IPS-20b (cell line): ENCODE measurements around the gene ZBTB14.

Source experiments
- H3K27ac ChIP-seq: one replicate; pipeline ENCODE4 v1.5.1; 2013; ENCODE audit warnings: low read length
- H3K27me3 ChIP-seq: 2 replicates; pipeline ENCODE4 v1.6.1; 2013; ENCODE audit warnings: mild to moderate bottlenecking, low read length, inconsistent platforms; ENCODE audit not compliant: insufficient read depth
- H3K36me3 ChIP-seq: 2 replicates; pipeline ENCODE4 v1.6.1; 2013; ENCODE audit warnings: low read depth, mild to moderate bottlenecking, inconsistent platforms, low read length, moderate library complexity; ENCODE audit not compliant: insufficient read depth
- H3K4me1 ChIP-seq: 2 replicates; pipeline ENCODE4 v1.6.1; 2013; ENCODE audit warnings: mild to moderate bottlenecking, control low read depth, inconsistent platforms, low read length, moderate library complexity; ENCODE audit not compliant: insufficient read depth
- H3K4me3 ChIP-seq: 2 replicates; pipeline ENCODE4 v1.5.1; 2013; ENCODE audit warnings: mild to moderate bottlenecking, low read length, inconsistent platforms
- H3K9ac ChIP-seq: 2 replicates; pipeline ENCODE4 v1.6.1; 2013; ENCODE audit warnings: low read depth, mild to moderate bottlenecking, inconsistent platforms, low read length, moderate library complexity
- H3K9me3 ChIP-seq: 2 replicates; pipeline ENCODE4 v1.6.1; 2013; ENCODE audit warnings: mild to moderate bottlenecking, low read depth, low read length, inconsistent platforms; ENCODE audit not compliant: insufficient read depth

The ZBTB14 gene, protein sequence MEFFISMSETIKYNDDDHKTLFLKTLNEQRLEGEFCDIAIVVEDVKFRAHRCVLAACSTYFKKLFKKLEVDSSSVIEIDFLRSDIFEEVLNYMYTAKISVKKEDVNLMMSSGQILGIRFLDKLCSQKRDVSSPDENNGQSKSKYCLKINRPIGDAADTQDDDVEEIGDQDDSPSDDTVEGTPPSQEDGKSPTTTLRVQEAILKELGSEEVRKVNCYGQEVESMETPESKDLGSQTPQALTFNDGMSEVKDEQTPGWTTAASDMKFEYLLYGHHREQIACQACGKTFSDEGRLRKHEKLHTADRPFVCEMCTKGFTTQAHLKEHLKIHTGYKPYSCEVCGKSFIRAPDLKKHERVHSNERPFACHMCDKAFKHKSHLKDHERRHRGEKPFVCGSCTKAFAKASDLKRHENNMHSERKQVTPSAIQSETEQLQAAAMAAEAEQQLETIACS

DNA sequence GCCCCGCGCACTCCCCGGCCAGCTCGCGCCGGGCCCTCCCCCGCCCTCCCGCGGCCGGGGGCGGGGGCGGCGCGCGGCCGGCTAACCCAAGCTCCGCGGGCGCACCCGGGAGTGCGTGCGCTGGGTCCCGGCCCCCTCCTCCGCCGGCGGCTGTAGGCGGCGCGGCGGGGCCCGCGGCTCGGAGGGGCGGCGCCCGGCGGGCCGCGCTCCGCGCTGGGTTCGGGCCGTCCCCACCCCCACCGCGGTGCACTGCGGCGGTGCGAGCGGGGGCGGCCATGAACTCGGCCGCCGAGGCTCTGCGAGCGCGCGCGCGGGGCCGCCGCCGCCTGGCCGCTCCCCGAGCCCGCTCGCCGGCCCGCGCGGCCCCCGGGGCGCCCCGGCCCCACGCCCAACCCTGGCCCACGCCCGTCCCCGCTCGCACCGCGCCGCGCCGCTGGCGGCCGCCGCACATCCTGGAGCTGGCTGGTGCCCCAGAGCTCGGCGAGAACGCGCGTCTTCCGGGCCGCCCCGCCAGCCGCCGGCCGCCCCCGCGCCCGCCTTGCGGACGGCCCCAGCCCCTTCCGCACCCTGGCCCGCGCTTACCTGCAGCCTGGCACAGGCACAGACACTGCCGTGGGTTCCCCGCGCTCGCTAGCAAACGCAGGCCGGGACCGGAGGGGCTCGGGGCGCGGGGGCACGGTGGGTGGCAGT lies at the start of gene ZBTB14:
Gene ZBTB14, minus strand, starts transcription at position 496 of the 690 bp plus-strand sequence. CDS start 2,480 bp downstream, outside the sequence.
- no peaks in the 10 kb centered on the region for H3K9me3 ChIP-seq
- H3K9ac ChIP-seq: peak within 1 kb of the TSS; percentile 95
- H3K27me3 ChIP-seq: peaks cover 18% of the 10 kb centered on the region
- H3K27ac ChIP-seq: peak within 1 kb of the TSS; percentile 97
- peaks cover 5% of the 10 kb centered on the region; the same call in 1 of the 2 replicates for H3K4me1 ChIP-seq
- H3K36me3 ChIP-seq: peaks cover 16% of the 10 kb centered on the region
- peak within 1 kb of the TSS; percentile 94 for H3K4me3 ChIP-seq

DNA sequence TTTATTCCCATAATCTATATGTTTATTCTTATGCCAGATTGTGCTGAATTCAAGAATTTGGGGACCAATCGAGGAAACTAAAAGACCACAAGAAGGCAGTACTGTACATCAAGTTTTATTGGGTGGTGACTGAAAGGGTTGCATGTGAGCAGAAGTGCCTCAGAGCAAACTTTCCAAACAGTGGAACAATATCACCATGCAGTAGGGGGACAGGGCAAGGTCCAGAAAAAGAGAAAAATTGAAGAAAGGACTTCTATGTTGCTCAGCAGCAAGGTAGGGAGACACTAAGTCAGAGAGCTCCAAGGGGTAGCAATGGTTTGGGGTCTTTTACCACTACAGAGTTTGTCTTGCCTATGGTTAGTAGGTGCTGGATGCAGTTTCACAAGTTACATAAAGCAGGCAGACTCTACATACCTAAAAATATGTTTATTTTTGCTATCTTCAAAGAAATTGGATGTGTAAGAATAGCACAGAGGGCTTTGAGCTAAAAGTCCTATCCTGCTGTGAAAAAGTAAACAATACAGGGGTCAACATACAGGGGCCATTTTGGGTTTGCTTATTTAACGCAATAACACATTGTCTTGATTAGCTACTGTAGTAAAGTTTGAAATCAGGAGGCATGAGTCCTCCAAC lies 43.8 kb upstream of the ZBTB14 start:
- no peak overlapping the region for H3K4me3 ChIP-seq
- H3K36me3 ChIP-seq: no peaks in the 10 kb centered on the region
- H3K27ac ChIP-seq: no peak overlapping the region
- H3K9ac ChIP-seq: no peak overlapping the region
- H3K4me1 ChIP-seq: peaks cover 7% of the 10 kb centered on the region; the same call in 1 of the 2 replicates
- H3K9me3 ChIP-seq: no peaks in the 10 kb centered on the region
- no peaks in the 10 kb centered on the region for H3K27me3 ChIP-seq

DNA sequence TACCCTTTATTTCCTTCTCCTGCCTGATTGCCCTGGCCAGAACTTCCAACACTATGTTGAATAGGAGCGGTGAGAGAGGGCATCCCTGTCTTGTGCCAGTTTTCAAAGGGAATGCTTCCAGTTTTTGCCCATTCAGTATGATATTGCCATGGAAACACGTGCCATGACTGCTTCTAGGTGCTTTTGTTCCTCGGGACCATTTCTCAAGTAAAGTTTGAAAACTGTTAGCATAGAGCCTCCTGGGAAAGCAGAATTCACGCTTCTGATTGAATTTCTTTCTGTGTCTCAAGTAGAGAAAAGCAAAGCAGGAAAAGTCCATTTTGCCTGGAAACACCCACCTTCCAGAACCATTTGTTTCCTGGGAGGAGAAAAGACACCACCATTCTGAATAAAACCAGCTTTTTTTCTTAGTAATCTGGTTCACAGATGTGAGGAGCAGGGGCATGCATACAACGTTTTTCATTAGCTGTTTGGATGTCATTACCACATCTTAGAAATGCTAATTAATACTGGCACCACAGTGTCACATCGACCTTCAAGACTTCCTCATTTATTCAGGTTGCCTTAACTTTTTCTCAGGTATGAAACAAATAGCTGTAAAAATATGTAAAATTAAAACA lies 39.0 kb upstream of the ZBTB14 start:
- H3K27ac ChIP-seq: no peak overlapping the region
- H3K9ac ChIP-seq: no peak overlapping the region
- no peaks in the 10 kb centered on the region for H3K36me3 ChIP-seq
- peaks cover 7% of the 10 kb centered on the region; the same call in 1 of the 2 replicates for H3K4me1 ChIP-seq
- H3K27me3 ChIP-seq: no peaks in the 10 kb centered on the region
- H3K4me3 ChIP-seq: no peak overlapping the region
- no peaks in the 10 kb centered on the region for H3K9me3 ChIP-seq

DNA sequence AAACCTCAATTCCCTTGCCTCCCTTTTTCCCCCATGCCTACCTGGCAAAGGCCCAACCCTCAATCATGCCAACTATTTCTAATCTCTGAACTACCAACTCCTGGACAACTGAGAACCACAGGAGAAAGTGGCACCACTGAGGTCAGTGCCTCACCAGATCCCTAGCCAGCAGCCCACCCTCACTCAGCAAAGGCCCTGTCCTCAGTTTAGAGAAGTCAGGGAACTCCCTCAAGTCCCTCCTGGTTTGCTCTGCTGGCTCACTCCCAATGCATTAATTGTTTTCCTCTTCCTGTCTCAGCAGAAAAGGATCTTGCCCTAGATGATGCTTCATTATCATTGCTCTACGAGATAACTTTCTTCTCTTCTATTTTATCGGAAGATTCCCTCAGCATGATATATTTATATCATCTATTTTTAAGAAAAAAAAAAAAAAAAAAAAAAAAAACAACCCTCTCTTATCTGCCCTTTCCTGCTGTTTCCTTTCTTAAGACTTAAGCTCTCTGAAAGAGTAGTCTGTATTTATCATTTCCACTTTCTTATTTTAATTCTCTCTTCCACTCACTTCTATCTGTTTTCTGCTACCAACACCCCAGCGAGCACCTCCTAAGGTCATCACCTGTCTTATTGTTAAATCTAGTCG lies 22.7 kb upstream of the ZBTB14 start:
- no peaks in the 10 kb centered on the region for H3K27me3 ChIP-seq
- no peak overlapping the region for H3K9ac ChIP-seq
- no peaks in the 10 kb centered on the region for H3K9me3 ChIP-seq
- no peak overlapping the region for H3K4me3 ChIP-seq
- no peaks in the 10 kb centered on the region for H3K4me1 ChIP-seq
- H3K27ac ChIP-seq: no peak overlapping the region
- no peaks in the 10 kb centered on the region for H3K36me3 ChIP-seq

DNA sequence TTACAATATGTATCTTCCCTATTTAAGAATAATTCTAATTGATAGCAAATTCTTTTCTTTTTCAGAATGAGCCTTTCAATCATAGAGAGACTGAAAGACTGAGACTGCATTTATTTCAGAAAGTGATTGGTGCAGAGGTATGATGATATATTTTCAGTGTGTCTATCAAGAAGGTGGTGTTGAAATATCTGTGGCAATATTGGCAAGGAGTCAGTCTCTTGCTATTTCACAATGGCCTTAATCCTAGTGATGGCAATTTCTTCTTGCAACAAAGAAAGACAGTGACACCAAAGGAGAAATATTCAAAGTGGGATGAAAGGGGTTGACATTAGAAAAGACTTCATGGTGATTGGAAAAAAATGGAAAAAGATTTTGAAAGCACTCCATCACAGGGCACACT lies 21.7 kb upstream of the ZBTB14 start:
- Histone ChIP-seq H3K27ac (no peak overlapping the region), H3K27me3 (no peaks in the 10 kb centered on the region), H3K9me3 (no peaks in the 10 kb centered on the region), H3K36me3 (no peaks in the 10 kb centered on the region), H3K4me3 (no peak overlapping the region), H3K9ac (no peak overlapping the region), H3K4me1 (no peaks in the 10 kb centered on the region)

DNA sequence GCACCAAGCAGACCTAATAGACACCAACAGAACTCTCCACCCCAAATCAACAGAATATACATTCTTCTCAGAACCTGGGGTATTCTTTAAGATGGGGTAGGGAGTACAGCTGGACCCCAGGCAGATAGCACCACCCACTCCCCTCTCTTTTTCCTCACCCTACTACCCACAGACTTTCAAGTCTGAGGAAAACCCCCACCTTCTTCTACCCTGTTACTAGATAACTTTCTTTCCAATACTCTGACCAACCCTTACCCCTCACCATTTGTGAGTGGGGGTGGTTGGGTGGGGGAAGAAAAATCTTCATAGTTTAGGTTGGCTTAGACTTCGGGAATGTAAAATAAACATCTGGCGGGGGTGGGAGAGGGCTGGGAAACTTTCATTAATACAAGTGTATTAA lies 20.3 kb upstream of the ZBTB14 start:
- Histone ChIP-seq H3K27ac (no peak overlapping the region), H3K36me3 (no peaks in the 10 kb centered on the region), H3K27me3 (no peaks in the 10 kb centered on the region), H3K9me3 (no peaks in the 10 kb centered on the region), H3K4me3 (no peak overlapping the region), H3K4me1 (no peaks in the 10 kb centered on the region), H3K9ac (no peak overlapping the region)

DNA sequence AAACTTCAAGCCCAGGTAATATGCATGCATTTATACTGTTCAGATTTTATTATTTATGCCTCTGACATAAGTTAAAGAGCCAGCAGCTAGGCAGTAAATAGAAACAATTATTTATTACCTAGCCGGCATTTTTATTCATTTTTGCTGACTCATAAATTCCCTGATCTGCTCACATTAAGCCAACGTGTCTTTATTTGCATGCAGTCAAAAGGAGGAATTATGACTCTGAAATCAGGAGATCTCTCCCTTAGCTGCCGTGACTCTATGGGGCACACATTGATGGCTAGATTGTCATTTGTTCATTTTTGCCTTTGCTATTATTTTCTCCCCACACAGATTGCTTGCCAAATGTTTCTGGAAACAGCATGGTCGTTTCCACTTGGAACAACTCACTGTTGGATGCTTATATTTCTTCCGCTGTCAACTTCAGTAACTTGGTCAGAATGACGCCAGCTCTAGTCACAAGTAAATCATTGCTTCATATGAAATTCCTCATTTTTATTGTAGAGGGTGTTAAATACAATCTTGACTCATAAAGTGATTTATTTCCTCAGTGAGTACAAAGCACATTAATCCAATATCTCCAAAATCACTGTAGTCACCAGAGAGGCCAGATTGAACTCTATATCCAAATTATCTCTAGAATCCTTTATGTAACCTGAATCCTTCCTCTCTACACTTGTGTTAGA lies 15.9 kb upstream of the ZBTB14 start:
- H3K4me3 ChIP-seq: no peak overlapping the region
- no peaks in the 10 kb centered on the region; the same call in 1 of the 2 replicates for H3K9me3 ChIP-seq

DNA sequence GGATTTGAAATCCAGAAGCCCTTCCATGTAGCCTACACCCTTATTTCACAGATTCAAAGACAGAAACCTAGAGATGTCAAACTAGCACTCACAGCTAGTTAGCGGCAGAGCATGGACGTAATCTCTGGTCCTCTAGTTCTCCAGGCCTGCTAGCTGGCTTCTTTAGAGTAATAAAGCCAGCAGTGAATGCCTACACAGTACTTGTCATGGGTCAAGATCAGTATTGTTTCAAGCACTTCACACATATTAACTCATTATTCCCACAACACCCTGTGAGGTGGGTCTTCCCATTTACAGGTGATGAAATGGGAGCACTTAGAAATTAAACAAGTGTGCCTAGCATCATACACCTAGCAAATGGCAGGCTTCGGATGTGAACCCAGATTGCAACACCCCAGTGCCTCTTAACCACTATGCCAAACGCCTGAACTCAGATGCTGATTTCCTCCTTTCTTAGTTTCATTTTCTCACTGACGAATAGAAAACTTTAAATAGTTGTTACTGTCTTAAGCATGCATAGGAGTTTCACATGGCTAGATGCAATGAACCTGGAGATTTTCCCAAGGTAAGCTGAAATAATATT lies 14.5 kb upstream of the ZBTB14 start:
- Histone ChIP-seq H3K9ac (no peak overlapping the region), H3K27ac (no peak overlapping the region), H3K36me3 (no peaks in the 10 kb centered on the region), H3K4me1 (no peaks in the 10 kb centered on the region), H3K4me3 (no peak overlapping the region), H3K9me3 (no peaks in the 10 kb centered on the region; the same call in 1 of the 2 replicates), H3K27me3 (no peaks in the 10 kb centered on the region)

More for the DNA sequence above, 15.9 kb upstream of the ZBTB14 start:
- Histone ChIP-seq H3K36me3 (no peaks in the 10 kb centered on the region), H3K9ac (no peak overlapping the region), H3K4me1 (no peaks in the 10 kb centered on the region), H3K27ac (no peak overlapping the region), H3K27me3 (no peaks in the 10 kb centered on the region)

DNA sequence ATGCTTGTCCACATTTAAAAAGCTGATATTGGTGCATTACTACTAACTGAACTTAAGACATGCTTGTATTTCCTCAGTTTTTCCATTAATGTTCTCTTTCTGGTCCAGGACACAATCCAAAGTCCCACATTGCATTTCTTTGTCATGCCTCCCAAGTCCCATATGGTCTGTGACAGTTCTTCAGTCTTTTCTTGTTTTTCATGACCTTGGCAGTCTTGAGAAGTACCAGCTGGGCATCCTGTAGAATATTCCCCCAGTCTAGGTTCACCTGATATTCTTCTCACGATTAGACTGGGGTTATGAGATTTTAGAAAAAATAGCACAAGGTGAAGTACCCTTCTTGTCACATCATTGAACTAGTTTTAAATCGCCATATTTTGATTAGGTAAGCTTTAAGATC lies 10.3 kb upstream of the ZBTB14 start:
- Histone ChIP-seq H3K27ac (no peak overlapping the region), H3K9ac (no peak overlapping the region), H3K27me3 (no peaks in the 10 kb centered on the region), H3K4me3 (no peak overlapping the region), H3K4me1 (no peaks in the 10 kb centered on the region), H3K9me3 (no peaks in the 10 kb centered on the region; the same call in 1 of the 2 replicates), H3K36me3 (no peaks in the 10 kb centered on the region)

DNA sequence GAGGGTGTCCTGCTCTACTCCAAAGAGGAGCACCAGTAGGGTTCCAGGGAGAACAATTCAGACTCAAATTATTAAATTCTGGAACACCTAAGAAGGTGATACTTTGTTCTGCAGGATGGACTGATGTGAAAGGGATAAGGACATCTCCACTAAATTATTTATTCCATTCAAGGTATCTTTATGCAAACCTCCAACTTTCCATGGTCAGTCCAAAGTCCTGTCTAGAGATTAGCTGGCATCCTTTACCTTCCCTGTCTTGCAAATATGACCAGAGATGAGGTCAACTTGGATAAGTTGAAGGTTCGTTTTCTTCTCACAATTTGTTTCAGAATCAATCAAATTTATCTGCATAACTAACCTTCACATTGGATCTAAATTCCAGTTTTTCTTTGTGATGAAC lies 8.7 kb upstream of the ZBTB14 start:
- Histone ChIP-seq H3K9ac (no peak overlapping the region), H3K27ac (no peak overlapping the region), H3K36me3 (no peaks in the 10 kb centered on the region), H3K4me3 (no peak overlapping the region), H3K9me3 (no peaks in the 10 kb centered on the region; the same call in 1 of the 2 replicates), H3K27me3 (no peaks in the 10 kb centered on the region), H3K4me1 (no peaks in the 10 kb centered on the region)
